ENCODE results near the gene BSG.

The BSG gene

GRCh38 chr19:581399-582111 lies 9.2 kb downstream of the BSG start:
- Histone ChIP-seq H2BK5ac (ENCODE audit: low read depth, low read length, poor library complexity) (no peak overlapping the region), H4K8ac (ENCODE audit: low read depth, low read length) (no peak overlapping the region), H3K4me1 (ENCODE audit: control insufficient read depth in 1 of 2, insufficient read depth in 2 of 2, low read length in 2 of 2) (peaks cover 0 to 3% of the 10 kb centered on the region in 2 experiments), H3K23ac (ENCODE audit: low read length) (no peak overlapping the region), H4K12ac (ENCODE audit: low read depth, low read length) (no peak overlapping the region), H3K79me1 (ENCODE audit: low read length) (no peaks in the 10 kb centered on the region), H3K9me3 (ENCODE audit: insufficient read depth, low read depth, low read length) (peaks cover 3% of the 10 kb centered on the region), H2BK12ac (ENCODE audit: low read length) (no peak overlapping the region), H3K4ac (ENCODE audit: low read depth, low read length) (no peak overlapping the region), H4K91ac (ENCODE audit: low read depth, low read length) (no peak overlapping the region), H3K9ac (ENCODE audit: low read length) (no peak overlapping the region), H3K36me3 (ENCODE audit: control insufficient read depth in 1 of 2, insufficient read depth in 2 of 2, low read length in 2 of 2) (peaks cover 58 to 67% of the 10 kb centered on the region in 2 experiments), H2AFZ (ENCODE audit: insufficient read depth, low read length, poor library complexity) (no peak overlapping the region), H3K4me2 (ENCODE audit: low read length) (no peak overlapping the region), H3K18ac (ENCODE audit: low read length) (no peak overlapping the region), H3K14ac (ENCODE audit: low read length) (no peak overlapping the region), H2AK5ac (ENCODE audit: low read length) (no peak overlapping the region), H3K27me3 (ENCODE audit: insufficient read depth, low read length) (no peaks in the 10 kb centered on the region), H3K27ac (ENCODE audit: low read depth, low read length) (no peak overlapping the region), H2BK120ac (ENCODE audit: insufficient read depth, low read length, poor library complexity) (no peak overlapping the region), H3K79me2 (ENCODE audit: control insufficient read depth, insufficient read depth, low read length, poor library complexity) (peaks cover 15% of the 10 kb centered on the region), H3K4me3 (ENCODE audit: low read depth, low read length) (no peak overlapping the region)
- no CpG with 5 or more reads among the region's 40 CpGs for WGBS (ENCODE audit: extremely low coverage, insufficient coverage, insufficient read length)
- DNase-seq = no peak

- H4K8ac ChIP-seq (ENCODE audit: low read depth, low read length) = no peak overlapping the region
- H4K12ac ChIP-seq (ENCODE audit: low read depth, low read length) = no peak overlapping the region
- H3K18ac ChIP-seq (ENCODE audit: low read length) = no peak overlapping the region
- peaks cover 48 to 56% of the 10 kb centered on the region in 2 experiments for H3K36me3 ChIP-seq (ENCODE audit: control insufficient read depth in 1 of 2, insufficient read depth in 2 of 2, low read length in 2 of 2)
- H3K27me3 ChIP-seq (ENCODE audit: insufficient read depth, low read length) = no peaks in the 10 kb centered on the region
- no peak overlapping the region for H2BK120ac ChIP-seq (ENCODE audit: insufficient read depth, low read length, poor library complexity)
- no peak overlapping the region for H3K27ac ChIP-seq (ENCODE audit: low read depth, low read length)
- peaks cover 5% of the 10 kb centered on the region for H3K79me2 ChIP-seq (ENCODE audit: control insufficient read depth, insufficient read depth, low read length, poor library complexity)
- no peak overlapping the region for H4K91ac ChIP-seq (ENCODE audit: low read depth, low read length)
- H3K23ac ChIP-seq (ENCODE audit: low read length) = no peak overlapping the region
- H2BK5ac ChIP-seq (ENCODE audit: low read depth, low read length, poor library complexity) = no peak overlapping the region
- H3K79me1 ChIP-seq (ENCODE audit: low read length) = no peaks in the 10 kb centered on the region
- peak in 1 of 2 donors; percentile 29 for DNase-seq
- no peak overlapping the region for H3K14ac ChIP-seq (ENCODE audit: low read length)
- peaks cover 3% of the 10 kb centered on the region for H3K9me3 ChIP-seq (ENCODE audit: insufficient read depth, low read depth, low read length)
- H3K4me2 ChIP-seq (ENCODE audit: low read length) = no peak overlapping the region
- no peak overlapping the region for H2AFZ ChIP-seq (ENCODE audit: insufficient read depth, low read length, poor library complexity)
- H3K4me1 ChIP-seq (ENCODE audit: control insufficient read depth in 1 of 2, insufficient read depth in 2 of 2, low read length in 2 of 2) = no peaks in the 10 kb centered on the region
- H3K9ac ChIP-seq (ENCODE audit: low read length) = no peak overlapping the region
- WGBS (ENCODE audit: extremely low coverage, insufficient coverage, insufficient read length) = no CpG with 5 or more reads among the region's 31 CpGs
- H3K4ac ChIP-seq (ENCODE audit: low read depth, low read length) = no peak overlapping the region
- H2BK12ac ChIP-seq (ENCODE audit: low read length) = no peak overlapping the region
- H3K4me3 ChIP-seq (ENCODE audit: low read depth, low read length) = no peak overlapping the region
- H2AK5ac ChIP-seq (ENCODE audit: low read length) = no peak overlapping the region
These were observed 10.3 kb downstream of the BSG start for GRCh38 chr19:582497-583197.

GRCh38 chr19:583198-583967 lies 11.0 kb downstream of the BSG start:
- no peak overlapping the region for H2BK120ac ChIP-seq (ENCODE audit: insufficient read depth, low read length, poor library complexity)

GRCh38 chr19:583968-584239 lies 11.5 kb downstream of the BSG start:
- H3K4ac ChIP-seq (ENCODE audit: low read depth, low read length) = no peak overlapping the region
- no CpG with 5 or more reads among the region's 5 CpGs for WGBS (ENCODE audit: extremely low coverage, insufficient coverage, insufficient read length)
- H3K9ac ChIP-seq (ENCODE audit: low read length) = no peak overlapping the region
- no peak overlapping the region for H3K4me3 ChIP-seq (ENCODE audit: low read depth, low read length)
- no peak overlapping the region for H4K91ac ChIP-seq (ENCODE audit: low read depth, low read length)
- DNase-seq = no peak
- H2BK12ac ChIP-seq (ENCODE audit: low read length) = no peak overlapping the region
- H3K79me2 ChIP-seq (ENCODE audit: control insufficient read depth, insufficient read depth, low read length, poor library complexity) = no peaks in the 10 kb centered on the region
- H4K8ac ChIP-seq (ENCODE audit: low read depth, low read length) = no peak overlapping the region
- H2AFZ ChIP-seq (ENCODE audit: insufficient read depth, low read length, poor library complexity) = no peak overlapping the region
- no peak overlapping the region for H2AK5ac ChIP-seq (ENCODE audit: low read length)
- no peak overlapping the region for H2BK120ac ChIP-seq (ENCODE audit: insufficient read depth, low read length, poor library complexity)
- no peak overlapping the region for H3K23ac ChIP-seq (ENCODE audit: low read length)
- no peak overlapping the region for H4K12ac ChIP-seq (ENCODE audit: low read depth, low read length)
- peaks cover 9% of the 10 kb centered on the region for H3K27me3 ChIP-seq (ENCODE audit: insufficient read depth, low read length)
- H3K14ac ChIP-seq (ENCODE audit: low read length) = no peak overlapping the region
- no peaks in the 10 kb centered on the region for H3K4me1 ChIP-seq (ENCODE audit: control insufficient read depth in 1 of 2, insufficient read depth in 2 of 2, low read length in 2 of 2)
- peaks cover 7% of the 10 kb centered on the region for H3K9me3 ChIP-seq (ENCODE audit: insufficient read depth, low read depth, low read length)
- H3K27ac ChIP-seq (ENCODE audit: low read depth, low read length) = no peak overlapping the region
- peaks cover 43 to 46% of the 10 kb centered on the region in 2 experiments for H3K36me3 ChIP-seq (ENCODE audit: control insufficient read depth in 1 of 2, insufficient read depth in 2 of 2, low read length in 2 of 2)
- no peak overlapping the region for H2BK5ac ChIP-seq (ENCODE audit: low read depth, low read length, poor library complexity)
- H3K18ac ChIP-seq (ENCODE audit: low read length) = no peak overlapping the region
- H3K79me1 ChIP-seq (ENCODE audit: low read length) = no peaks in the 10 kb centered on the region
- no peak overlapping the region for H3K4me2 ChIP-seq (ENCODE audit: low read length)

More at GRCh38 chr19:583198-583967, 11.0 kb downstream of the BSG start:
- Histone ChIP-seq H3K4me2 (ENCODE audit: low read length) (no peak overlapping the region), H4K91ac (ENCODE audit: low read depth, low read length) (no peak overlapping the region), H3K36me3 (ENCODE audit: control insufficient read depth in 1 of 2, insufficient read depth in 2 of 2, low read length in 2 of 2) (peaks cover 43 to 49% of the 10 kb centered on the region in 2 experiments), H2BK12ac (ENCODE audit: low read length) (no peak overlapping the region), H4K12ac (ENCODE audit: low read depth, low read length) (no peak overlapping the region), H3K9ac (ENCODE audit: low read length) (no peak overlapping the region), H3K27me3 (ENCODE audit: insufficient read depth, low read length) (peaks cover 5% of the 10 kb centered on the region), H3K14ac (ENCODE audit: low read length) (no peak overlapping the region), H2BK5ac (ENCODE audit: low read depth, low read length, poor library complexity) (no peak overlapping the region), H2AK5ac (ENCODE audit: low read length) (no peak overlapping the region), H3K79me1 (ENCODE audit: low read length) (no peaks in the 10 kb centered on the region), H3K4me1 (ENCODE audit: control insufficient read depth in 1 of 2, insufficient read depth in 2 of 2, low read length in 2 of 2) (no peaks in the 10 kb centered on the region), H4K8ac (ENCODE audit: low read depth, low read length) (no peak overlapping the region), H2AFZ (ENCODE audit: insufficient read depth, low read length, poor library complexity) (no peak overlapping the region), H3K4ac (ENCODE audit: low read depth, low read length) (no peak overlapping the region), H3K27ac (ENCODE audit: low read depth, low read length) (no peak overlapping the region), H3K79me2 (ENCODE audit: control insufficient read depth, insufficient read depth, low read length, poor library complexity) (no peaks in the 10 kb centered on the region), H3K23ac (ENCODE audit: low read length) (no peak overlapping the region), H3K18ac (ENCODE audit: low read length) (no peak overlapping the region), H3K9me3 (ENCODE audit: insufficient read depth, low read depth, low read length) (peaks cover 3% of the 10 kb centered on the region), H3K4me3 (ENCODE audit: low read depth, low read length) (no peak overlapping the region)
- no CpG with 5 or more reads among the region's 27 CpGs for WGBS (ENCODE audit: extremely low coverage, insufficient coverage, insufficient read length)
- DNase-seq = no peak

All from trophoblast cell (in vitro differentiated cells and primary cell).